CD4-positive, CD25-positive, alpha-beta regulatory T cell (primary cell): ENCODE measurements around the gene PLEKHM3. TPM values are rescaled to one million over a fixed set of nuclear protein-coding genes. Genes with fewer than 3 reads are reported as not detected.

Source experiments
- ATAC-seq, 2 donors: fragments of 150-1000 bp; cut with Tn5 transposase; one replicate each; pipeline ENCODE4 v1.10.0; 2021; ENCODE audit warnings: low read depth in 2 of 2, moderate number of reproducible peaks in 2 of 2, moderate library complexity in 1 of 2
- DNase-seq, 3 donors: peaks; one replicate each; pipeline versions ENCODE4 v3.0.0 to v3.0.0-alpha.2; 2012 to 2022; ENCODE audit warnings: mixed read lengths in 1 of 3
- H3K27ac ChIP-seq: one replicate; pipeline ENCODE4 v1.7.0; 2013; ENCODE audit warnings: mild to moderate bottlenecking, low read length; ENCODE audit not compliant: insufficient read depth, poor library complexity, severe bottlenecking
- H3K27me3 ChIP-seq: one replicate; pipeline ENCODE4 v1.7.0; 2013; ENCODE audit warnings: low read length; ENCODE audit not compliant: control insufficient read depth, insufficient read depth
- H3K36me3 ChIP-seq: one replicate; pipeline ENCODE4 v1.7.0; 2013; ENCODE audit warnings: mild to moderate bottlenecking, low read length, moderate library complexity; ENCODE audit not compliant: control insufficient read depth, insufficient read depth
- H3K4me1 ChIP-seq: 2 replicates; pipeline ENCODE4 v1.7.0; 2013; ENCODE audit warnings: mild to moderate bottlenecking, low read length; ENCODE audit not compliant: insufficient read depth, control insufficient read depth, poor library complexity, severe bottlenecking
- H3K4me3 ChIP-seq: one replicate; pipeline ENCODE4 v1.7.0; 2013; ENCODE audit warnings: low read depth, mild to moderate bottlenecking, low read length, moderate library complexity
- H3K9me3 ChIP-seq, 2 experiments: 1 replicate in 1 of 2; 2 replicates in 1 of 2; pipeline ENCODE4 v1.7.0; 2013; ENCODE audit warnings: low read length in 2 of 2, mild to moderate bottlenecking in 1 of 2, moderate library complexity in 1 of 2; ENCODE audit not compliant: control insufficient read depth in 2 of 2
- H3K27ac Mint-ChIP-seq, 3 donors: one replicate each; pipeline ENCODE4 v1.8.0; 2020 to 2022; ENCODE audit warnings: mild to moderate bottlenecking in 3 of 3, mixed read lengths in 3 of 3, moderate library complexity in 2 of 3
- H3K27me3 Mint-ChIP-seq: one replicate; pipeline ENCODE4 v1.8.0; 2022; ENCODE audit warnings: mild to moderate bottlenecking, mixed read lengths
- H3K36me3 Mint-ChIP-seq: one replicate; pipeline ENCODE4 v1.8.0; 2020; ENCODE audit warnings: mixed read lengths
- H3K4me1 Mint-ChIP-seq, 4 donors: one replicate each; pipeline ENCODE4 v1.8.0; 2020 to 2022; ENCODE audit warnings: mixed read lengths in 4 of 4, mild to moderate bottlenecking in 1 of 4
- H3K4me3 Mint-ChIP-seq, 4 donors: one replicate each; pipeline ENCODE4 v1.8.0; 2020 to 2022; ENCODE audit warnings: mild to moderate bottlenecking in 4 of 4, mixed read lengths in 4 of 4, moderate library complexity in 3 of 4
- H3K9me3 Mint-ChIP-seq, 7 donors: one replicate each; pipeline ENCODE4 v1.8.0; 2020 to 2022; ENCODE audit warnings: mixed read lengths in 7 of 7, mild to moderate bottlenecking in 3 of 7, moderate library complexity in 2 of 7
- polyA plus RNA-seq, 4 donors: library from polyadenylated mRNA; unstranded; fragments of 300-500 nt; fragmentation: Illumina TruSeq; gene quantifications; one replicate each; pipeline ENCODE4 v1.2.3, GENCODE V29; 2021
- total RNA-seq: library from RNA; stranded (reverse); gene quantifications from one replicate; pipeline ENCODE4 v1.2.3, GENCODE V29; 2022

PLEKHM3 gene
- total and polyA plus RNA-seq, 5 donors from 2014 or later = 2.7 to 15.1 (median 3.4) TPM

DNA sequence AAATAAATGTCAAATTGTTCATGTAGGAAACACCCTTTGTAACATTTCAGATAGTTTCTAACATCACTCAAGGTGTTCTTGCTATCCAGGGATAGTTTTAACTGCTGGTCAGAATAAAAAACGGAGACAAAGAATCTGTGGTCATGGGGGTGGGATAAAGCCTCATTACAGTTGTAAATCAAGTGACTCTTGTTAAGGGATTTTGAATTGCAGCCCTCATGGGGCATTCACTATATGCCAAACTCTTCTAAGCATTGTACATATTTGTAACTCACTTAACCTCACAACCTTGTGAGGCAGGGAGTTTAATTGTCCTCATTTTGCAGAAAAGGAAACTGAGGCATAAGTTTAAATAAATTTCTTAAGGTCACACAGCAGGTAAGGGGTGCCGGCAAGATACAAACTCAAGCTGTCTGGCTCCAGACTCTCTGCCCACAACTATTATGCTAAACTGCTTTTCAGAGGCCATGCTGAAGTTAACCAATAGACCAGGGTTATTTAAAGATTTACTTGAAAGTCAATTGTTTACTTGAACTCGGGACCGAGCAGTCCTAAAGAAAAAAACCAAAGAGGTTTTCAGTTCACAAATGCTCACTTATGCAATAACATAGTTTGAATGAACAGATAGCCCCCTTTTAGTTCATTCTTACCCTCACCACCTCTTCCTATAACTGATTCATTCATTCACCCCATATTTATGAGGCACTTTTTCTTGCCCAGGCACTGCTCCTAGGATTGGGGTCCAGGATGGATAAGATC, 134.1 kb downstream of the PLEKHM3 start:
- no peak overlapping the region for H3K27ac Mint-ChIP-seq
- no peak overlapping the region for H3K4me3 ChIP-seq
- H3K27me3 Mint-ChIP-seq = no peaks in the 10 kb centered on the region
- ATAC-seq = no peak
- no peak for DNase-seq
- H3K36me3 Mint-ChIP-seq = peaks cover 3% of the 10 kb centered on the region
- H3K4me3 Mint-ChIP-seq = no peak overlapping the region
- H3K27me3 ChIP-seq = no peaks in the 10 kb centered on the region
- H3K27ac ChIP-seq = no peak overlapping the region
- peaks cover 0 to 9% (median 0%) of the 10 kb centered on the region in 4 donors for H3K4me1 Mint-ChIP-seq
- H3K9me3 ChIP-seq = no peaks in the 10 kb centered on the region
- H3K36me3 ChIP-seq = no peaks in the 10 kb centered on the region
- no peaks in the 10 kb centered on the region for H3K4me1 ChIP-seq
- no peaks in the 10 kb centered on the region for H3K9me3 Mint-ChIP-seq

DNA sequence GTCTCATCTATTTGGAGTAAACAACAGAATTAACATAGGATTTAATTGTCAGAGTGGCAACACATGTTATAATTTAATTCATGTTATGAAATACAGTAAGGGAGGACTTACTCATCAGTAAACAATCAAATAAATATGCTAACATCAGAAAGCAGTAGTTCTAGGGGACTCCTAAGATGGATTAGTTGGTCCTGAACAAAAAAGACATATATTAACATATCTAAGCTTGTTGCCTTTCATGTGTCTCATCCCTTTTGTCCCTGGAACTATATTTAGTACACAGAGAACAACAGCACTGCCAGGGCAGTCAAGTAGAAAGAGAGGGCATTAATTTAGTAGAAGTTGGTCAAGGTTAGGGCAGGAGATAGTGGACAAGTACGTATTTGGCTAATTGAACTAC, 137.8 kb downstream of the PLEKHM3 start:
- H3K9me3 Mint-ChIP-seq = peaks cover 0 to 1% (median 0%) of the 10 kb centered on the region in 7 donors
- H3K27ac Mint-ChIP-seq = no peak overlapping the region
- H3K4me3 Mint-ChIP-seq = no peak overlapping the region
- H3K36me3 Mint-ChIP-seq = peaks cover 3% of the 10 kb centered on the region
- Histone ChIP-seq H3K4me3 (no peak overlapping the region), H3K27me3 (no peaks in the 10 kb centered on the region), H3K27ac (no peak overlapping the region), H3K4me1 (no peaks in the 10 kb centered on the region), H3K9me3 (no peaks in the 10 kb centered on the region), H3K36me3 (no peaks in the 10 kb centered on the region)
- no peak for ATAC-seq
- DNase-seq = no peak
- no peaks in the 10 kb centered on the region for H3K27me3 Mint-ChIP-seq
- H3K4me1 Mint-ChIP-seq = peaks cover 0 to 10% (median 0%) of the 10 kb centered on the region in 4 donors

DNA sequence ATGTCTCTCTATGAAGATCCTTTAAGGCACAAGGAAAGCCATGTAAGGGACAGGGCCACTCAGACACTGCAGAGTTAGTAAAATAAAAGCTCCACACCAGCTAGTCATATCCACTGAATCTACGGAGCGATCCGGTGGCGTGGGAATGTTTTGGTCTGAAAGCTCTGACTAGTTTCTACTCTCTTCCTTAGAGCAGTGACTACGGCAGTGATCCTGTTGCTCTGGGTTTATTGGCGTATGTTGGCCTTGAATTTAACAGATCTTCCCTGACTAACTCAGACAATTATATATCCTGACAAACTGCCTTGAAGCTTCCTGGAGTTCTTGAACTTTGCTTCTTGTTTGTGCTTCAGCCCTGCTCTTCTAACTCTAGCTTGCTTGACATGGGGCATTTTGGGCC, 140.3 kb downstream of the PLEKHM3 start:
- H3K36me3 Mint-ChIP-seq = no peaks in the 10 kb centered on the region
- Histone ChIP-seq H3K27me3 (no peaks in the 10 kb centered on the region), H3K4me1 (no peaks in the 10 kb centered on the region), H3K36me3 (no peaks in the 10 kb centered on the region), H3K27ac (no peak overlapping the region), H3K9me3 (no peaks in the 10 kb centered on the region), H3K4me3 (no peak overlapping the region)
- H3K27me3 Mint-ChIP-seq = no peaks in the 10 kb centered on the region
- no peak overlapping the region for H3K4me3 Mint-ChIP-seq
- no peak for ATAC-seq
- peaks cover 0 to 10% (median 0%) of the 10 kb centered on the region in 4 donors for H3K4me1 Mint-ChIP-seq
- DNase-seq = no peak
- H3K9me3 Mint-ChIP-seq = peaks cover 0 to 1% (median 0%) of the 10 kb centered on the region in 7 donors
- peak overlapping the region in 2 of 3 donors; percentile 3 to 35 for H3K27ac Mint-ChIP-seq

DNA sequence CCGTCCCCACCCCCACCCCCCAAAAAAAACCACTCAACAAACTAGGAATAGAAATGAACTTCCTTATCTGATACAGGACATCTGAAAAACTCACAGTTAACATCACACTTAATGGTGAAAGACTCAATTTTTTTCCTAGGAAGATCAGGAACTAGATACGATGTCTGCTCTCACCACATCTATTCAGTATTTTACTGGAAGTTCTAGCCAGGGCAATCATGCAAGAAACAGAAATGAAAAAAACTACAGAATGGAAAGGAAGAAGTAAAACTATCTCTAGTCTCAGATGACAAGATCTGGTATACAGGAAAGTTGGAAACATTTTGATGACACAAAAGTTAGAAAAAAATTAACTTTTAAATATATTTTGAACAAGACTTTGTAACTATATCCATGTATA, 141.2 kb downstream of the PLEKHM3 start:
- H3K4me1 Mint-ChIP-seq = peaks cover 0 to 10% (median 0%) of the 10 kb centered on the region in 4 donors

GRCh38 chr2:207883002-207883780, 142.1 kb downstream of the PLEKHM3 start:
- H3K4me3 Mint-ChIP-seq = no peak overlapping the region
- Histone ChIP-seq H3K4me1 (no peaks in the 10 kb centered on the region), H3K36me3 (no peaks in the 10 kb centered on the region), H3K9me3 (no peaks in the 10 kb centered on the region), H3K27ac (no peak overlapping the region), H3K4me3 (no peak overlapping the region), H3K27me3 (no peaks in the 10 kb centered on the region)
- ATAC-seq = no peak
- no peak for DNase-seq
- H3K36me3 Mint-ChIP-seq = no peaks in the 10 kb centered on the region
- peaks cover 0 to 1% (median 0%) of the 10 kb centered on the region in 7 donors for H3K9me3 Mint-ChIP-seq
- H3K4me1 Mint-ChIP-seq = peaks cover 0 to 10% (median 0%) of the 10 kb centered on the region in 4 donors
- no peak overlapping the region for H3K27ac Mint-ChIP-seq
- no peaks in the 10 kb centered on the region for H3K27me3 Mint-ChIP-seq

More for the DNA sequence above, 141.2 kb downstream of the PLEKHM3 start:
- Histone ChIP-seq H3K9me3 (no peaks in the 10 kb centered on the region), H3K27ac (no peak overlapping the region), H3K27me3 (no peaks in the 10 kb centered on the region), H3K4me1 (no peaks in the 10 kb centered on the region), H3K4me3 (no peak overlapping the region), H3K36me3 (no peaks in the 10 kb centered on the region)
- H3K9me3 Mint-ChIP-seq = peaks cover 0 to 1% (median 0%) of the 10 kb centered on the region in 7 donors
- ATAC-seq (no peak), DNase-seq (no peak)
- H3K27me3 Mint-ChIP-seq = no peaks in the 10 kb centered on the region
- H3K27ac Mint-ChIP-seq = no peak overlapping the region
- H3K36me3 Mint-ChIP-seq = no peaks in the 10 kb centered on the region
- no peak overlapping the region for H3K4me3 Mint-ChIP-seq

DNA sequence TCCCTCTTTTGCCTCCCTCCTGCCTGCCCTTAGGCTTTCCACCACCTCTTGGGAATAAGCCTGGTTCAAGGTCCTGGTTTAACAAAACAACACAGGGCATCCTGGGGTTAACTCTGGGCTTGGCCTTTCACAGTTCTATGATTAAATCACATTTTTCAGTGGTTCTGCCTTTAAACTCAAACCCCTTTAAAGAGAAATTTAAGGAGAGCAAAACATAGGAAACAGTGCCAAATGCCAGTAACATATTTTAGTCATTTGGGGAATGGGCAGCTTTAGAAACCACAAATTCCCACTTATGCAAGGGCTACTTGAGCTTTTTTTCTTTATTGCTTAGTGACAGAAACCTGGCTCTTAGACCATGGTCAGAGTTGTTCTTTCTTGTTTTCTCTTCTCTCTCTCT, 143.4 kb downstream of the PLEKHM3 start:
- no peak for DNase-seq
- Mint-ChIP-seq H3K4me3 (no peak overlapping the region), H3K27ac (no peak overlapping the region), H3K9me3 (peaks cover 0 to 1% (median 0%) of the 10 kb centered on the region in 7 donors), H3K27me3 (no peaks in the 10 kb centered on the region), H3K4me1 (peaks cover 0 to 6% (median 0%) of the 10 kb centered on the region in 4 donors), H3K36me3 (no peaks in the 10 kb centered on the region)
- Histone ChIP-seq H3K36me3 (no peaks in the 10 kb centered on the region), H3K27me3 (no peaks in the 10 kb centered on the region), H3K4me1 (no peaks in the 10 kb centered on the region), H3K9me3 (no peaks in the 10 kb centered on the region), H3K27ac (no peak overlapping the region), H3K4me3 (no peak overlapping the region)
- no peak for ATAC-seq

DNA sequence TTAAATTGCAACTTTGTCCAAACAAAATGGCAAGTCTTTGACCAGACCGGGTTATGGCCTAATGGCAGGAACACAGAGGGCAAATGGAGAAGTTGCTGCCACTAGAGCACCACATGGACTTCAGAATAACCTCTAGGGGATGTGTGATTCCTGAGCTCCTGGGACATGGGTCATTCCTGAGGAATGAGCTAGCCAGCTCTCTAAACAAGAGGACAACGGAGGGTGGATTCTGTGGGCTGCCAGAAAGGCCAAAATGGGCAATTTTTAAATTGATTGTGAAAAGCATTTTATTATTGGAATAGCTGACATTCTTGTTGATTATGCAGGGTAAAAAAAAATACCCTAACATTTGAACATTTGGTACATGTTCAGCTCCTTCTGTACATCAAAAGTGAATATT, 145.8 kb downstream of the PLEKHM3 start:
- Mint-ChIP-seq H3K36me3 (no peaks in the 10 kb centered on the region), H3K27ac (no peak overlapping the region)

More for the DNA sequence above, 145.8 kb downstream of the PLEKHM3 start:
- Histone ChIP-seq H3K4me1 (no peaks in the 10 kb centered on the region), H3K27ac (no peak overlapping the region), H3K4me3 (no peak overlapping the region), H3K27me3 (no peaks in the 10 kb centered on the region), H3K9me3 (no peaks in the 10 kb centered on the region), H3K36me3 (no peaks in the 10 kb centered on the region)
- ATAC-seq (no peak), DNase-seq (no peak)
- H3K27me3 Mint-ChIP-seq = no peaks in the 10 kb centered on the region
- no peak overlapping the region for H3K4me3 Mint-ChIP-seq
- H3K4me1 Mint-ChIP-seq = peaks cover 0 to 2% (median 0%) of the 10 kb centered on the region in 4 donors
- H3K9me3 Mint-ChIP-seq = no peaks in the 10 kb centered on the region
